ENCODE results near the gene SF3B2.

DNA sequence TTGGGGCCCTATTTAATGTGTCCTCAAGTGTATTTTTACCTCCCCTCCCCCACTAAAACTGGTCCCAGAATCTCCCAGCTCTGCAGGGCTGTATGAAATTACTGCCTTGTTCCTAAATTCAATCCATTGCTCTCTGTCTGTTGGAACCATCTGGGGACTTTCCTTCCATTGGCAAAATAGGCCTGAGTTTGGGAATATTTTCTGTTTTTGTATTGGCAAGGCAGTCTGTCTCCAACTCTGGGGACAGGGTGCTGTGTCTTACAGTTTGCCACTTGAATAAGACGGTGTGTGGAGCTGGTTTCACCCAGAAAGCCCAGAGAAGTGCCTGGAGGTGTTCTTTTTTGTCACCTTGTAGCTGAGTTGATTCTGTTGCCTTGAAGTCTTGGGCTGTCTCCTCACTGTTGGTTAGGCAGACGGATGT, 19.2 kb downstream of the SF3B2 start:
- TF ChIP-seq, protein P1, sequence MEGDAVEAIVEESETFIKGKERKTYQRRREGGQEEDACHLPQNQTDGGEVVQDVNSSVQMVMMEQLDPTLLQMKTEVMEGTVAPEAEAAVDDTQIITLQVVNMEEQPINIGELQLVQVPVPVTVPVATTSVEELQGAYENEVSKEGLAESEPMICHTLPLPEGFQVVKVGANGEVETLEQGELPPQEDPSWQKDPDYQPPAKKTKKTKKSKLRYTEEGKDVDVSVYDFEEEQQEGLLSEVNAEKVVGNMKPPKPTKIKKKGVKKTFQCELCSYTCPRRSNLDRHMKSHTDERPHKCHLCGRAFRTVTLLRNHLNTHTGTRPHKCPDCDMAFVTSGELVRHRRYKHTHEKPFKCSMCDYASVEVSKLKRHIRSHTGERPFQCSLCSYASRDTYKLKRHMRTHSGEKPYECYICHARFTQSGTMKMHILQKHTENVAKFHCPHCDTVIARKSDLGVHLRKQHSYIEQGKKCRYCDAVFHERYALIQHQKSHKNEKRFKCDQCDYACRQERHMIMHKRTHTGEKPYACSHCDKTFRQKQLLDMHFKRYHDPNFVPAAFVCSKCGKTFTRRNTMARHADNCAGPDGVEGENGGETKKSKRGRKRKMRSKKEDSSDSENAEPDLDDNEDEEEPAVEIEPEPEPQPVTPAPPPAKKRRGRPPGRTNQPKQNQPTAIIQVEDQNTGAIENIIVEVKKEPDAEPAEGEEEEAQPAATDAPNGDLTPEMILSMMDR (IDR thresholded peaks at IDR 0.05) = no peak
- TF ChIP-seq JUND (IDR thresholded peaks at IDR 0.05) (no peak), YY1 (IDR thresholded peaks at IDR 0.05; ENCODE audit: low read depth) (no peak), EZH2phosphoT487 (IDR thresholded peaks at IDR 0.05; ENCODE audit: borderline replicate concordance, low read depth) (no peak), SMC3 (IDR thresholded peaks at IDR 0.05; ENCODE audit: low read depth, low read length) (no peak), EP300 (IDR thresholded peaks at IDR 0.05; ENCODE audit: borderline replicate concordance in 1 of 2, low read depth in 1 of 2, low read length in 1 of 2) (no peak), MXI1 (IDR thresholded peaks at IDR 0.05; ENCODE audit: low read depth, low read length) (no peak)
- TF ChIP-seq, protein P2, sequence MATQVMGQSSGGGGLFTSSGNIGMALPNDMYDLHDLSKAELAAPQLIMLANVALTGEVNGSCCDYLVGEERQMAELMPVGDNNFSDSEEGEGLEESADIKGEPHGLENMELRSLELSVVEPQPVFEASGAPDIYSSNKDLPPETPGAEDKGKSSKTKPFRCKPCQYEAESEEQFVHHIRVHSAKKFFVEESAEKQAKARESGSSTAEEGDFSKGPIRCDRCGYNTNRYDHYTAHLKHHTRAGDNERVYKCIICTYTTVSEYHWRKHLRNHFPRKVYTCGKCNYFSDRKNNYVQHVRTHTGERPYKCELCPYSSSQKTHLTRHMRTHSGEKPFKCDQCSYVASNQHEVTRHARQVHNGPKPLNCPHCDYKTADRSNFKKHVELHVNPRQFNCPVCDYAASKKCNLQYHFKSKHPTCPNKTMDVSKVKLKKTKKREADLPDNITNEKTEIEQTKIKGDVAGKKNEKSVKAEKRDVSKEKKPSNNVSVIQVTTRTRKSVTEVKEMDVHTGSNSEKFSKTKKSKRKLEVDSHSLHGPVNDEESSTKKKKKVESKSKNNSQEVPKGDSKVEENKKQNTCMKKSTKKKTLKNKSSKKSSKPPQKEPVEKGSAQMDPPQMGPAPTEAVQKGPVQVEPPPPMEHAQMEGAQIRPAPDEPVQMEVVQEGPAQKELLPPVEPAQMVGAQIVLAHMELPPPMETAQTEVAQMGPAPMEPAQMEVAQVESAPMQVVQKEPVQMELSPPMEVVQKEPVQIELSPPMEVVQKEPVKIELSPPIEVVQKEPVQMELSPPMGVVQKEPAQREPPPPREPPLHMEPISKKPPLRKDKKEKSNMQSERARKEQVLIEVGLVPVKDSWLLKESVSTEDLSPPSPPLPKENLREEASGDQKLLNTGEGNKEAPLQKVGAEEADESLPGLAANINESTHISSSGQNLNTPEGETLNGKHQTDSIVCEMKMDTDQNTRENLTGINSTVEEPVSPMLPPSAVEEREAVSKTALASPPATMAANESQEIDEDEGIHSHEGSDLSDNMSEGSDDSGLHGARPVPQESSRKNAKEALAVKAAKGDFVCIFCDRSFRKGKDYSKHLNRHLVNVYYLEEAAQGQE (IDR thresholded peaks at IDR 0.05; ENCODE audit: low read depth, low read length) = no peak
- TF ChIP-seq, protein P3, sequence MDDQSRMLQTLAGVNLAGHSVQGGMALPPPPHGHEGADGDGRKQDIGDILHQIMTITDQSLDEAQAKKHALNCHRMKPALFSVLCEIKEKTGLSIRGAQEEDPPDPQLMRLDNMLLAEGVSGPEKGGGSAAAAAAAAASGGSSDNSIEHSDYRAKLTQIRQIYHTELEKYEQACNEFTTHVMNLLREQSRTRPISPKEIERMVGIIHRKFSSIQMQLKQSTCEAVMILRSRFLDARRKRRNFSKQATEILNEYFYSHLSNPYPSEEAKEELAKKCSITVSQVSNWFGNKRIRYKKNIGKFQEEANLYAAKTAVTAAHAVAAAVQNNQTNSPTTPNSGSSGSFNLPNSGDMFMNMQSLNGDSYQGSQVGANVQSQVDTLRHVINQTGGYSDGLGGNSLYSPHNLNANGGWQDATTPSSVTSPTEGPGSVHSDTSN (IDR thresholded peaks at IDR 0.05) = no peak

Data from SK-N-SH (cell line).